Endodermal cell (in vitro differentiated cells): Measurements from ENCODE around the gene SSTR4. TPM values are rescaled to one million over a fixed set of nuclear protein-coding genes. Genes with fewer than 3 reads are reported as not detected.

ENCODE experiments used
- DNase-seq: peaks from one replicate; pipeline ENCODE4 v3.0.0-alpha.2; 2017
- H3K27ac ChIP-seq: 2 replicates; pipeline ENCODE4 v1.5.1; 2013; ENCODE audit warnings: mild to moderate bottlenecking, low read depth, low read length, moderate library complexity
- H3K27me3 ChIP-seq: 2 replicates; pipeline ENCODE4 v1.6.1; 2013; ENCODE audit warnings: mild to moderate bottlenecking, low read length, moderate library complexity; ENCODE audit not compliant: insufficient read depth, control insufficient read depth, poor library complexity, severe bottlenecking
- H3K36me3 ChIP-seq: 2 replicates; pipeline ENCODE4 v1.7.0; 2013; ENCODE audit warnings: mild to moderate bottlenecking, low read length, moderate library complexity; ENCODE audit not compliant: control insufficient read depth, insufficient read depth
- H3K4me1 ChIP-seq: one replicate; pipeline ENCODE4 v1.7.0; 2013; ENCODE audit warnings: low read length; ENCODE audit not compliant: control insufficient read depth, insufficient read depth
- H3K4me3 ChIP-seq: 2 replicates; pipeline ENCODE4 v1.5.1; 2013; ENCODE audit warnings: mild to moderate bottlenecking, low read length, moderate library complexity
- H3K9ac ChIP-seq: 2 replicates; pipeline ENCODE4 v1.6.1; 2013; ENCODE audit warnings: mild to moderate bottlenecking, low read length, moderate library complexity; ENCODE audit not compliant: poor library complexity, severe bottlenecking; ENCODE audit errors: extremely low read depth
- H3K9me3 ChIP-seq: 2 replicates; pipeline ENCODE4 v1.6.1; 2013; ENCODE audit warnings: mild to moderate bottlenecking, low read length, moderate library complexity; ENCODE audit not compliant: control insufficient read depth
- H3K27ac Mint-ChIP-seq: 2 replicates; pipeline ENCODE4 v1.8.0; 2020; ENCODE audit warnings: mixed read lengths
- H3K27me3 Mint-ChIP-seq: 2 replicates; pipeline ENCODE4 v1.8.0; 2021; ENCODE audit warnings: mild to moderate bottlenecking, mixed read lengths; ENCODE audit not compliant: insufficient read depth
- H3K36me3 Mint-ChIP-seq: 2 replicates; pipeline ENCODE4 v1.8.0; 2020; ENCODE audit warnings: low read depth, mixed read lengths
- H3K4me1 Mint-ChIP-seq: 2 replicates; pipeline ENCODE4 v1.8.0; 2020; ENCODE audit warnings: mixed read lengths
- H3K4me3 Mint-ChIP-seq: 2 replicates; pipeline ENCODE4 v1.8.0; 2020; ENCODE audit warnings: mild to moderate bottlenecking, moderate library complexity, mixed read lengths
- H3K9me3 Mint-ChIP-seq: 2 replicates; pipeline ENCODE4 v1.8.0; 2020; ENCODE audit warnings: mild to moderate bottlenecking, mixed read lengths
- WGBS, 2 experiments: methylation state at CpG; one replicate each; pipeline versions ENCODE4 v1.1.5 to v1.1.7; 2013; ENCODE audit warnings: missing lambda C conversion rate in 2 of 2, mixed read lengths in 1 of 2; ENCODE audit not compliant: insufficient coverage in 1 of 2, insufficient read length in 1 of 2; 5-methylcytosine and 5-hydroxymethylcytosine counted together
- total RNA-seq, 2 donors: library from RNA; stranded (reverse); fragmentation: NEBNext Ultra II Directional in 1 of 2; extraction: Animal tissue kit (Norgen Biotek cat#: 25700) in 1 of 2; gene quantifications; 2 replicates in 1 of 2; 3 replicates in 1 of 2; pipeline ENCODE4 v1.2.1, GENCODE V29; 2021
- TF ChIP-seq, protein P1 (sequence below): fragments of 200-600 bp; sonication (generic); conservative IDR thresholded peaks from 2 replicates; pipeline ENCODE4 v1.5.0; 2021; ENCODE audit warnings: antibody characterized with exemption, mild to moderate bottlenecking

Gene SSTR4
- total RNA-seq, 2 donors from 2014 or later: 0.40 TPM; not detected in 1

DNA sequence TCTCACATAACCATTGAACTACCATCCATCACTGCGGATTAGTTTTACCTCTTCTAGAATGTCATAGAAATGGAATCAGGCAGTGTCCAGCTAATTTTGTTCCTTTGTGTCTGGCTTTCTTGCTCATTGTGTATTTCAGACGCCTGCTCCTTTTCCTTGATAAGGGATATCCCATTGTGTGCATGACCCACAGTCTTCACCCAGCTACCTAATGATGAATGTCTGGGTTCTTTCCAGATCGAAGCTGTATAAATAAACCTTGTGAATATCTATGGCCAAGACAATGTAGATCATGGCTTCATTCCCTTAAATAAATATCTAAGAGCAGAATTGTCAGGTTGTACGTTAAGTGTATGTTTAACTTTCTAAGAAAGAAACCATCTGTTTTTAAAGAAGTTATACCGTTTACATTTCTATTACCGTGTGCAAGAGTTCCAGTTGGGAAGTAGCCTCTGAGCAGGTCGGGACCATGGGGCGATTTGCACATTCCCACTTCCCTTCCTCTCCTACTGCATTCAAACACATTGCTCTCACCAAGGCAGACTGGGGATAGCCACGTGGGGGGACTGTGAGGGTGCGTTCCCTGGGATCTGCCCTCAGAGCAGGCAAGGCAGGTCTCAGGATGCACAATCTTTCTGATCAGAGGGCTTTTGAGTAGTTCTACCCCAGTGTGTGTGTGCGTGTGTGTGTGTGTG lies 37.9 kb downstream of the SSTR4 start:
- no peaks in the 10 kb centered on the region for H3K4me1 Mint-ChIP-seq
- Histone ChIP-seq H3K4me3 (no peak overlapping the region), H3K27me3 (no peaks in the 10 kb centered on the region), H3K4me1 (no peaks in the 10 kb centered on the region), H3K9ac (no peak overlapping the region), H3K9me3 (no peaks in the 10 kb centered on the region), H3K36me3 (no peaks in the 10 kb centered on the region), H3K27ac (no peak overlapping the region)
- no peaks in the 10 kb centered on the region for H3K36me3 Mint-ChIP-seq
- 88 to 91% methylated on average over 6 to 10 of the region's 11 CpGs for WGBS, 2 experiments
- no peak overlapping the region for H3K27ac Mint-ChIP-seq
- no peak for DNase-seq
- TF ChIP-seq, protein P1, sequence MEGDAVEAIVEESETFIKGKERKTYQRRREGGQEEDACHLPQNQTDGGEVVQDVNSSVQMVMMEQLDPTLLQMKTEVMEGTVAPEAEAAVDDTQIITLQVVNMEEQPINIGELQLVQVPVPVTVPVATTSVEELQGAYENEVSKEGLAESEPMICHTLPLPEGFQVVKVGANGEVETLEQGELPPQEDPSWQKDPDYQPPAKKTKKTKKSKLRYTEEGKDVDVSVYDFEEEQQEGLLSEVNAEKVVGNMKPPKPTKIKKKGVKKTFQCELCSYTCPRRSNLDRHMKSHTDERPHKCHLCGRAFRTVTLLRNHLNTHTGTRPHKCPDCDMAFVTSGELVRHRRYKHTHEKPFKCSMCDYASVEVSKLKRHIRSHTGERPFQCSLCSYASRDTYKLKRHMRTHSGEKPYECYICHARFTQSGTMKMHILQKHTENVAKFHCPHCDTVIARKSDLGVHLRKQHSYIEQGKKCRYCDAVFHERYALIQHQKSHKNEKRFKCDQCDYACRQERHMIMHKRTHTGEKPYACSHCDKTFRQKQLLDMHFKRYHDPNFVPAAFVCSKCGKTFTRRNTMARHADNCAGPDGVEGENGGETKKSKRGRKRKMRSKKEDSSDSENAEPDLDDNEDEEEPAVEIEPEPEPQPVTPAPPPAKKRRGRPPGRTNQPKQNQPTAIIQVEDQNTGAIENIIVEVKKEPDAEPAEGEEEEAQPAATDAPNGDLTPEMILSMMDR: no peak
- no peaks in the 10 kb centered on the region for H3K27me3 Mint-ChIP-seq
- H3K4me3 Mint-ChIP-seq: no peak overlapping the region
- H3K9me3 Mint-ChIP-seq: no peaks in the 10 kb centered on the region

DNA sequence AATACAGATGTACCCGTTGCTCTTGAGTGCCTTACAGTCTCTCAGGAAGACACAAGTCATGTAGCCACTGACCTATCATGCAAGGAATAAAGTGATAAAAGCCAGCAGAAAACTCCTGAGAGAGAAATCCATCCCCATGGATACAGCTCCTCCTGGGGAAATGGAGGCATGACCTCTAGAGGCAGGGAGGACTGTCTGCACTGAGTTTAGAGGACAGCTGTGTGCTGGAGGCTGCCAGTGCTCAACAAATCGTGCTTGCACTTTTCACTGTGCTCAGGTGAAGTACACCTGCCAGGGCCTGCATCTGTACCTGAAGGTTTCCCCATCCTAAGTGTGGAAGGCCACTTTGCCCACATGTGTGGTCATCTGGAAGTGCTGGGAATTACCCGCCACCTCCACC lies 38.9 kb downstream of the SSTR4 start:
- no peak overlapping the region for H3K27ac ChIP-seq
- H3K9me3 ChIP-seq: no peaks in the 10 kb centered on the region
- Mint-ChIP-seq H3K4me1 (no peaks in the 10 kb centered on the region), H3K27ac (no peak overlapping the region), H3K4me3 (no peak overlapping the region), H3K9me3 (no peaks in the 10 kb centered on the region), H3K27me3 (no peaks in the 10 kb centered on the region), H3K36me3 (no peaks in the 10 kb centered on the region)
- H3K4me1 ChIP-seq: peaks cover under 1% of the 10 kb centered on the region
- H3K27me3 ChIP-seq: no peaks in the 10 kb centered on the region
- DNase-seq: no peak
- 92 to 100% methylated on average over 1 to 3 of the region's 3 CpGs for WGBS, 2 experiments
- TF ChIP-seq, protein P1: no peak
- no peak overlapping the region for H3K9ac ChIP-seq
- no peaks in the 10 kb centered on the region for H3K36me3 ChIP-seq
- H3K4me3 ChIP-seq: no peak overlapping the region

DNA sequence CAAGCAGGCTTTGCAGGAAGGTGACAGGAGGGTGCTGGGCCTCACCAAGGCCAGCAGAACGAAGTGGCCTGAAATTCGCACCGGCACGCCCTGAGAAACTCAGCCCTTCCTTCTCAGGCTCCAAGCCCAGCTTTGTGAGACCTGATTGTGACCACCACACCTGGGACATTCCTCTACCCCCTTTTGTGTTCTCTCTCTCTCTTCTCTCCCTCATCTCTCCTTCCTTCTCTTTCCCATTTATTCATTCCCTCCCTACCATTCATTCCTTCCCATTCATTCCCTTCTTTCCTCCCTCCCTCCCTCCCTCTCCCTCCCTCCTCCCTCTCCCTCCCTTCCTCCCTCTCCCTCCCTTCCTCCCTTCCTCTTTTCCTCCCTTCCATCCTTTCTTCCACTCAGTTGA lies 42.2 kb downstream of the SSTR4 start:
- Histone ChIP-seq H3K27me3 (no peaks in the 10 kb centered on the region), H3K4me1 (peaks cover 3% of the 10 kb centered on the region), H3K36me3 (no peaks in the 10 kb centered on the region), H3K4me3 (no peak overlapping the region), H3K9me3 (no peaks in the 10 kb centered on the region), H3K27ac (no peak overlapping the region), H3K9ac (no peak overlapping the region)
- TF ChIP-seq, protein P1: no peak
- H3K4me1 Mint-ChIP-seq: peaks cover 5% of the 10 kb centered on the region
- no peak for DNase-seq
- WGBS, 2 experiments: 86 to 96% methylated on average over 4 of the region's 4 CpGs
- no peak overlapping the region for H3K27ac Mint-ChIP-seq
- no peaks in the 10 kb centered on the region for H3K36me3 Mint-ChIP-seq
- no peak overlapping the region for H3K4me3 Mint-ChIP-seq
- H3K27me3 Mint-ChIP-seq: no peaks in the 10 kb centered on the region
- no peaks in the 10 kb centered on the region for H3K9me3 Mint-ChIP-seq
